ENCODE data around the gene ATP5F1C.

ATP5F1C gene

DNA sequence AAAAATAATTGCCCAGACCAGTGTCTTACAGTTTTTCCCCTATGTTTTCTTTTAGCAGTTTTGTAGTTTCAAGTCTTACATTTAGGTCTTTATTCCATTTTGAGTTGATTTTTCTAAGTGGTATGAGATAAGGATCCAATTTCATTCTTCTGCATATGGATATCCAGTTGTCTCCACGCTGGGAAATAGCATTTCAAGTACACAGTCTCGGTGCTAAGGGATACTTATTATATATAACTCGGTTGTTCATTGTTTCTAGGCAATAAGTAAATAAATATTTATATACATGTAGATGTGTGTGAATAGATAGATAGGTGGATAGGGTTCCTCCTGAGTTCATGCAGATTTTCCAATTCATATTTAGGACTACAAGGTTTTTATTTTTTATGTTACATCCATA lies 46.3 kb downstream of the ATP5F1C start:
- no peak for DNase-seq (ENCODE audit: insufficient read length, low spot score)
- TF ChIP-seq POLR2AphosphoS5 (IDR thresholded peaks at IDR 0.05; ENCODE audit: low read depth, low read length) = no peak
- TF ChIP-seq TAF1 (IDR thresholded peaks at IDR 0.05; ENCODE audit: low read depth, low read length) = no peak
- no peak for FAIRE-seq

DNA sequence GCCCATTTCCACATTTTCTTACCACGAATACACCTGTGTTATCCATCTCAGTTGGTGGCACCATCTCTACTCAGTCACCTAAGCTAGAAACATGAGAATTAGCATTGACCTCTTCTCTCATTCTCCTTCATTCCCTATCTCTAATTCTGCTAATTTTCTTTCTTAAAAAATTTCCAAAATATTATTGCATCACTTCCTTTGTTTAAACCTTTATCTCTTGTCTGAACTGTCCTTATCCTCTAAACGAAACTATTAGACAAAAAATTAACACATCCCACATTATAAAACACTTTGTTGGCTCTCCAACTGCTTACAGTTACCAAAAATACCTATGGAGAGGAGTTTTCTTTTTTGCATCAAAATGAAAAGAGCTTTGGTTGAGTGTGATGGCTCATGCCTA lies 48.6 kb downstream of the ATP5F1C start:
- no peak for FAIRE-seq
- TF ChIP-seq POU2F2 (IDR thresholded peaks at IDR 0.05; ENCODE audit: low read depth, low read length) (no peak), PAX5 (IDR thresholded peaks at IDR 0.05; ENCODE audit: insufficient read depth, low read length, severe bottlenecking) (no peak), POLR2A (IDR thresholded peaks at IDR 0.05; ENCODE audit: low read depth, low read length) (no peak), SPI1 (IDR thresholded peaks at IDR 0.05; ENCODE audit: low read depth, low read length) (no peak), TAF1 (IDR thresholded peaks at IDR 0.05; ENCODE audit: low read depth, low read length) (no peak), POLR2AphosphoS5 (IDR thresholded peaks at IDR 0.05; ENCODE audit: low read depth, low read length) (no peak)
- no peak for DNase-seq (ENCODE audit: insufficient read length, low spot score)

DNA sequence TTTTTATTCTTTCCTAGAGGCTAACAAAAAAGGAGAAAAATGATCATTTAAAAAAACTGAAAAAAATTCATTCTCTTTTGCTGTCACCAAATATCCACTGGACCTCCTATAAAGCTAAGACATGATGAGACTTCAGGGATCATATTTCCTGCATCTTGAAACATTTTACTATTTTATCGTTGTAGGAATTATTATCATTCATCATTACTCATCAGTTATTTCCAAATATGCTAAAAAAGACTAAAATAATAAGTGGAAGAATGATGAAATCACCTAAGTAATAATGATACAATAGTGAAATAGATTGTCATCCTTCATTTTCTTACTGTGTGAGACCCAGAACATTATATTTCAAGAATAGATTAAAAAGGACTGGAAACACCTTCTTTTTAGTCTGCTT lies 58.6 kb downstream of the ATP5F1C start:
- no peak for DNase-seq (ENCODE audit: insufficient read length, low spot score)
- TF ChIP-seq POU2F2 (IDR thresholded peaks at IDR 0.05; ENCODE audit: low read depth, low read length) (no peak), SPI1 (IDR thresholded peaks at IDR 0.05; ENCODE audit: low read depth, low read length) (no peak), POLR2AphosphoS5 (IDR thresholded peaks at IDR 0.05; ENCODE audit: low read depth, low read length) (no peak), TAF1 (IDR thresholded peaks at IDR 0.05; ENCODE audit: low read depth, low read length) (no peak), POLR2A (IDR thresholded peaks at IDR 0.05; ENCODE audit: low read depth, low read length) (no peak), PAX5 (IDR thresholded peaks at IDR 0.05; ENCODE audit: insufficient read depth, low read length, severe bottlenecking) (no peak)
- no peak for FAIRE-seq

DNA sequence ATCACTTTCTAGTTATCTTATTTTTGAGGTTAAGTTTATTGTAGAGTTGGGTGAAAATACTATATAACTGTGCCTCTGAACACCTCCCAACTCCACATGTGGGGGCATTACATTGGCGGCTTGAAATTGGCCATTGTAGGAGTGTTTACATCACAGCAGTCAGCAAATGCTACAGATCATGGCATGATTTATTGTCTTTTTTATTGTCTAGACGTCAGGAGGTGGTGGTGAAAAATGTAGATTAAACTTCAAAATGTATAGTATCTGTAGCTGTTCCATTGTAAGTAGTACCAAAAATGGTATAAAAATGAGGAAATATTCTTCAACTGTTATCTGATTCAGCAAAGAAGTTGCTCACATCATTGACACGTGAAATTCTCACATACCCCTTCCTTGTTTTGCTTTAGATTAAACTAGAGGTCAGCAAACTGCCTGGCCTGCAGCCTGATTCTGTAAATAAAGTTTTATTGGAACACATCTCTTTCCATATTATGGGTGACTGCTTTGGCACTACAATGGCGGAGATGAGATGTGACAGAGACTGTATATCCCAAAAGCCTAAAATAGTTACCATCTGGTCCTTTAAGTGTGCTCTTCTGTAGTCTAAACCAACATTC lies 65.4 kb downstream of the ATP5F1C start:
- DNase-seq (ENCODE audit: insufficient read length, low spot score) = no peak
- TF ChIP-seq POLR2AphosphoS5 (IDR thresholded peaks at IDR 0.05; ENCODE audit: low read depth, low read length) = no peak
- TF ChIP-seq SPI1 (IDR thresholded peaks at IDR 0.05; ENCODE audit: low read depth, low read length) = no peak
- TF ChIP-seq POLR2A (IDR thresholded peaks at IDR 0.05; ENCODE audit: low read depth, low read length) = no peak
- TF ChIP-seq PAX5 (IDR thresholded peaks at IDR 0.05; ENCODE audit: insufficient read depth, low read length, severe bottlenecking) = no peak
- TF ChIP-seq POU2F2 (IDR thresholded peaks at IDR 0.05; ENCODE audit: low read depth, low read length) = no peak
- no peak for TF ChIP-seq TAF1 (IDR thresholded peaks at IDR 0.05; ENCODE audit: low read depth, low read length)
- no peak for FAIRE-seq

DNA sequence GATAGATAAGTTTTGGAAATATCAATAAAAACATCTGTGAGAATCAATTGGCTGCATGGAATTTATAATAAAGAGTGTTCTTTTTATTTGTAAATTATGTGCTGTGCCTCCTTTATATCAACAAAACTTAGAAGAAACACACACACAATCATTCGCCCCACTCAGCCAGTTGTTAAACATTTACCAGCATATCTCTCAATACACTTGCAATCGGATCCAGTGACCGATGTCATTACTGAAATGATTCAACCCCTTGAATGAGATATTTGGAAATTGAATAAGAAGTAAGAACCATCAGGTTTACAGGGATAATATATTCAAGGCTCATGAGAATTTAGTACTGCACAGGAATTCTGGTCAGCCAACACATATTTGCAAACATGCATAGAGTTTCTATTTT lies 65.9 kb downstream of the ATP5F1C start:
- TF ChIP-seq TAF1 (IDR thresholded peaks at IDR 0.05; ENCODE audit: low read depth, low read length) = no peak
- TF ChIP-seq POLR2AphosphoS5 (IDR thresholded peaks at IDR 0.05; ENCODE audit: low read depth, low read length) = no peak
- no peak for TF ChIP-seq PAX5 (IDR thresholded peaks at IDR 0.05; ENCODE audit: insufficient read depth, low read length, severe bottlenecking)
- no peak for TF ChIP-seq POLR2A (IDR thresholded peaks at IDR 0.05; ENCODE audit: low read depth, low read length)
- no peak for TF ChIP-seq SPI1 (IDR thresholded peaks at IDR 0.05; ENCODE audit: low read depth, low read length)
- no peak for TF ChIP-seq POU2F2 (IDR thresholded peaks at IDR 0.05; ENCODE audit: low read depth, low read length)
- FAIRE-seq = no peak
- DNase-seq (ENCODE audit: insufficient read length, low spot score) = no peak

DNA sequence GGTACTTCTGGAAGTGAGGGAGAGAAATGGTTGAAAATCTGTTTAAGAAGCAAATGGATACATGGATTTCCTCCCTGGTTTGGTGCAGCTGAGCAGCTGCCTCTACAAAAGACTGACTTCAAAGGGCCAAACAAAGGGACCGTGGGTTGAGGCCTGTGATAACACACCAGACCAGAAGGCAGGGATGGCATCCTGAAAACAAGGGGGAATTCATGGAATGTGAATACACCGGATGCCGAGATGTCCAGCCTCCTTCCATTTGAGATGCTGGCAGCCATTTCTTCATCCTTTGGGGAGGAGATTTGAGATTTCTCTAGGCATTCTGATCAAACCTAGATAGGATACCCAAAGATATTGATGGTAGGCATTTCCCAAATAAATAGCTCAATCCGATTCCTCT lies 67.2 kb downstream of the ATP5F1C start:
- no peak for TF ChIP-seq POLR2A (IDR thresholded peaks at IDR 0.05; ENCODE audit: low read depth, low read length)
- no peak for FAIRE-seq

DNA sequence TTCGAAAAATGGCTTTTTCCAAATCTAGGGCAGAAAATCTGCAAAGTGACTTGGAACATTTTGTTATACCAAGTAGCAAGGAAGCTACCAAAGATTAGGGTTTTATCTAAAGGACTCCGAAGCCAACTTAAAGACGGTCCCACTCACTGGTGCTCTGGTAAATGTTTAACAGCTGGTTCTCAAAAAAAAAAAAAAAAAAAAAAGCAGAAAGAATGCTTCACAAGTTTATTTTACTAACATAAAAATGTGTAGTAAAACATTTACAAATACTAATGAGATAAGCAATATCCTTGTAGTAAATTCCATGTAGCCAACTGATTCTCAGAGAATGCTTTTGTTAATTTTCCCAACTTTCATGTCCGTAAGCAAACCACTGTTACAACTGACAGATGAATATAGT lies 68.7 kb downstream of the ATP5F1C start:
- FAIRE-seq (no peak), DNase-seq (ENCODE audit: insufficient read length, low spot score) (no peak)
- TF ChIP-seq PAX5 (IDR thresholded peaks at IDR 0.05; ENCODE audit: insufficient read depth, low read length, severe bottlenecking) = no peak
- no peak for TF ChIP-seq SPI1 (IDR thresholded peaks at IDR 0.05; ENCODE audit: low read depth, low read length)
- no peak for TF ChIP-seq TAF1 (IDR thresholded peaks at IDR 0.05; ENCODE audit: low read depth, low read length)
- no peak for TF ChIP-seq POLR2A (IDR thresholded peaks at IDR 0.05; ENCODE audit: low read depth, low read length)
- no peak for TF ChIP-seq POU2F2 (IDR thresholded peaks at IDR 0.05; ENCODE audit: low read depth, low read length)
- no peak for TF ChIP-seq POLR2AphosphoS5 (IDR thresholded peaks at IDR 0.05; ENCODE audit: low read depth, low read length)

More for the DNA sequence above, 67.2 kb downstream of the ATP5F1C start:
- no peak for DNase-seq (ENCODE audit: insufficient read length, low spot score)

DNA sequence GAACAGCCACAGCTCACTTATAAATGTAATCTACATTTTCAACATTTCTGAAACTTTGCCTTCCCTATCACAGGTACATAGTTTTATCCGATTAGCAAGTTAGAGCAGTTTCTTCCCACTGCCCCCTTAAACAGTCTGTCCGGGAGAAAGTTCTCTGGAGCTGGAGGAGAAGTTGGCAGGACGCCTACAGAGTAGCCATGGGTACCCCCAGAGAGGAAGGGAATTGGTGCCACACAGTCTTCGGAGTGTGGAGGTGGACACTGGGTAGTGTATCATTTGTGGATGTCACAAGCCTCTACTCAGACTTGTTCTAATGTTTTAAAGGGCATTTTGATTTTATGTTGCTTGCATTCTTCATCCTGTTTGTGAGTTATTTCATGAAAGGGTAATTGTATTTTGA lies 69.3 kb downstream of the ATP5F1C start:
- no peak for FAIRE-seq
- DNase-seq (ENCODE audit: insufficient read length, low spot score) = no peak
- TF ChIP-seq SPI1 (IDR thresholded peaks at IDR 0.05; ENCODE audit: low read depth, low read length) (no peak), POU2F2 (IDR thresholded peaks at IDR 0.05; ENCODE audit: low read depth, low read length) (no peak), POLR2AphosphoS5 (IDR thresholded peaks at IDR 0.05; ENCODE audit: low read depth, low read length) (no peak), TAF1 (IDR thresholded peaks at IDR 0.05; ENCODE audit: low read depth, low read length) (no peak), PAX5 (IDR thresholded peaks at IDR 0.05; ENCODE audit: insufficient read depth, low read length, severe bottlenecking) (no peak), POLR2A (IDR thresholded peaks at IDR 0.05; ENCODE audit: low read depth, low read length) (no peak)

Measured in GM12891 (cell line).